ENCODE data around the gene OR1G1. TPM values are rescaled to one million over a fixed set of nuclear protein-coding genes. Genes with fewer than 3 reads are reported as not detected.

Gene OR1G1
- not detected in 2 replicates for total RNA-seq

GRCh38 chr17:3127451-3127850, at the start of gene OR1G1:
TSS of gene OR1G1 (minus strand) at chr17:3127551. CDS start at chr17:3127551, 0 bp downstream.

DNA sequence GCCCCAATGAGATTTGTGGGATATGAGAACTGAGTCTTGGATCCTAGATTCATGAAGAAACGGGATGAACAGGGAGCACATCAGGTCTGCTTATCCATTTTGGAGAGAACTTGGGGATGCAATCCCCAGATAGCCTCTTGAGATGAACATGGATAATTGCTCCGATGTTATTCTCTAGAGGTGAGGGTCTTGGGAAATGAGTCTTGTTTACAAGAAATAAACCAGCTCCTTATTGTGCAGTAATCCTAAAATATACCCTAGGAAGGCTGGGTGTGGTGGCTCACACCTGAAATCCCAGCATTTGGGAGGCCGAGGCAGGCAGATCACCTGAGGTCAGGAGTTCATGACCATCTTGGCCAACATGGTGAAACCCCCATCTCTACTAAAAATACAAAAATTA, 23.0 kb downstream of the OR1G1 start, which contains the start of gene OR1D2:
TSS of gene OR1D2 (minus strand) at position 101 of the 400 bp plus-strand sequence. CDS start 11,426 bp downstream, outside the sequence.

Other genes with a start within 250 kb of the OR1G1 start
- gene OR1D5, start 63.9 kb downstream of the OR1G1 start, total RNA-seq, result not detected in 2 replicates
- not detected in 2 replicates for gene OR1D2, start 23.1 kb downstream of the OR1G1 start, total RNA-seq
- gene OR1A2, start 70.0 kb upstream of the OR1G1 start, total RNA-seq, result not detected in 2 replicates
- gene OR1A1, start 80.1 kb upstream of the OR1G1 start, total RNA-seq, result not detected in 2 replicates
- not detected in 2 replicates for gene OR3A1, start 170.8 kb upstream of the OR1G1 start, total RNA-seq